Measurements from ENCODE around the gene MAD2L2.
A peak's percentile ranks its signal among the peaks of the same experiment; 100 is the strongest.

The MAD2L2 gene

GRCh38 chr1:11681071-11681771, at the start of gene MAD2L2:
Gene MAD2L2 (minus strand): TSS chr1:11681148. CDS start chr1:11680601, 547 bp downstream.
- DNase-seq, result peak; percentile 87

GRCh38 chr1:11730429-11730891, 49.5 kb upstream of the MAD2L2 start:
- DNase-seq, result peak; percentile 43

- DNase-seq, result no peak
Observed at GRCh38 chr1:11729498-11730428, 48.8 kb upstream of the MAD2L2 start.

GRCh38 chr1:11729155-11729497, 48.2 kb upstream of the MAD2L2 start:
- DNase-seq, result no peak

- no peak for DNase-seq
Observed at GRCh38 chr1:11728126-11728806, 47.3 kb upstream of the MAD2L2 start.

- DNase-seq, result no peak
Observed at GRCh38 chr1:11727119-11727518, 46.2 kb upstream of the MAD2L2 start.

- DNase-seq, result peak; percentile 49
Observed at GRCh38 chr1:11725616-11726015, 44.7 kb upstream of the MAD2L2 start.

GRCh38 chr1:11722538-11722937, 41.6 kb upstream of the MAD2L2 start:
- no peak for DNase-seq

GRCh38 chr1:11721311-11721710, 40.4 kb upstream of the MAD2L2 start:
- no peak for DNase-seq

GRCh38 chr1:11720525-11720924, 39.6 kb upstream of the MAD2L2 start:
- DNase-seq, result no peak

- DNase-seq, result no peak
Observed at GRCh38 chr1:11720033-11720376, 39.1 kb upstream of the MAD2L2 start.

GRCh38 chr1:11719313-11720032, 38.5 kb upstream of the MAD2L2 start:
- peak; percentile 83 for DNase-seq

GRCh38 chr1:11714831-11715575, 34.1 kb upstream of the MAD2L2 start:
- DNase-seq, result no peak

- DNase-seq, result no peak
Observed at GRCh38 chr1:11713095-11713494, 32.1 kb upstream of the MAD2L2 start.

- no peak for DNase-seq
Observed at GRCh38 chr1:11712285-11712684, 31.3 kb upstream of the MAD2L2 start.

- DNase-seq, result no peak
Observed at GRCh38 chr1:11711490-11711889, 30.5 kb upstream of the MAD2L2 start.

GRCh38 chr1:11708554-11709350, 27.8 kb upstream of the MAD2L2 start:
- no peak for DNase-seq

GRCh38 chr1:11707621-11708276, 26.8 kb upstream of the MAD2L2 start:
- no peak for DNase-seq

- DNase-seq, result no peak
Observed at GRCh38 chr1:11706292-11706691, 25.3 kb upstream of the MAD2L2 start.

- DNase-seq, result no peak
Observed at GRCh38 chr1:11705596-11705995, 24.6 kb upstream of the MAD2L2 start.

All from CD4-positive, alpha-beta T cell treated with Interferon gamma for 1 hour (primary cell).